ENCODE measurements around the gene KIR2DL4.
"Not testable (repeated sequence)": the region's sequence is repeated elsewhere in the genome, so short reads cannot be mapped to it uniquely, and the experiment has no call there.

Gene KIR2DL4

DNA sequence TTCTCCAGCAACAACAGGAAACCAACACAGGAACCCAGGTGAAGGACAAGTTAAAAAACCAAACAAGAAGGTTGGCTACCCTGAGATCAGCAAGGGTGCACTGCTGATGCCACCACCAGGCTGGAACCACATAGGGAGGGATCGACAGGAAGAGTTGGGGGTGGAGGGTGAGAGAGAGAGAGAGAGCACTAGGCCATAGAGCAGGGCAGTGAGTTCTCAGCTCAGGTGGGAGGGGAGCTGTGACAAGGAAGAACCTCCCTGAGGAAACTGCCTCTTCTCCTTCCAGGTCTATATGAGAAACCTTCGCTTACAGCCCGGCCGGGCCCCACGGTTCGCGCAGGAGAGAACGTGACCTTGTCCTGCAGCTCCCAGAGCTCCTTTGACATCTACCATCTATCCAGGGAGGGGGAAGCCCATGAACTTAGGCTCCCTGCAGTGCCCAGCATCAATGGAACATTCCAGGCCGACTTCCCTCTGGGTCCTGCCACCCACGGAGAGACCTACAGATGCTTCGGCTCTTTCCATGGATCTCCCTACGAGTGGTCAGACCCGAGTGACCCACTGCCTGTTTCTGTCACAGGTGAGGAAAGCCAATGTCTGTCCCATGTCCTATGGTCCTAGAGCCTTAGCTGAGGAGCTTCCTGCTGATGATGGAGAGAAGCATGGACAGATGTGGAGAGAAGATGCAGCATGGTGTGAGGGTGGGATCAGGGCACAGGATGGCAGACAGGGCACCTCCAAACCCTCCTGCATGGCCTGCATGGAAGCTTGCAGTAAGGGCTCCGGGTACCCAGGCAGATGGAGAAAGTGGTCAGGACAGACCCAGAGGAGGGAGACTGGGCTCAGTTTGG, 2.5 kb downstream of the KIR2DL4 start:
- no peak for DNase-seq

DNA sequence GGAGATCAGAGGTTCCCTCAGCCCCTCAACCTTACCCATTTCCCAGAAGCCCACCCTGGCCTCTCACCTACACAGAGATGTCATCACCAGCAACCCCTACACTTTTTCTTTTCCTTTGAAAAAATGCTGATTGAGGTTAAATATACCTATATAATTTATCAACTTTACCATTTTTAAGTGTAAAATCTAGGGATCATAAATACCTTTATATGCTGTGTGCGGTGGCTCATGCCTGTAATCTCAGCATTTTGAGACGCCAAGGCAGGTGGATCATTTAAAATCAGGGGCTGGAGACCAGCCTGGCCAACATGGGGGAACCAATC, 3.1 kb downstream of the KIR2DL4 start:
- DNase-seq, result no peak

DNA sequence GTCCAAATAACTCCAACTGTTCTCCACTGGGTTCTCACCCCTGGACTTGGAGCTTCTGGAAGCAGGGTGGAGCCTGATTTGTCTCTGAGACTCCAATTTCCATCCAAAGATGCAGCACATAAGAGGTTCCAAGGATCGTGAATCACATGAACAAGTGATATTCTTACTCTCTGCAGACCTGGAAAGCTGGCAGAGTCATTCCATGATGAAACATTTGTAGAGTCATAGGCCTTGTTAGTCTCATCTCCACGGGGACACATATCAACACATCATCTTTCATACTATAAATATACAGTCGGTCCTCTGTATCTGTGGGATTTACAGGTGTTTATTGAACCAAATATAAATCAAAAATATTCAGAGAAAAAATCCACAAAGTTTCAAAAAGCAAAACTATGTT, 11.2 kb downstream of the KIR2DL4 start:
- not testable (repeated sequence) for DNase-seq

DNA sequence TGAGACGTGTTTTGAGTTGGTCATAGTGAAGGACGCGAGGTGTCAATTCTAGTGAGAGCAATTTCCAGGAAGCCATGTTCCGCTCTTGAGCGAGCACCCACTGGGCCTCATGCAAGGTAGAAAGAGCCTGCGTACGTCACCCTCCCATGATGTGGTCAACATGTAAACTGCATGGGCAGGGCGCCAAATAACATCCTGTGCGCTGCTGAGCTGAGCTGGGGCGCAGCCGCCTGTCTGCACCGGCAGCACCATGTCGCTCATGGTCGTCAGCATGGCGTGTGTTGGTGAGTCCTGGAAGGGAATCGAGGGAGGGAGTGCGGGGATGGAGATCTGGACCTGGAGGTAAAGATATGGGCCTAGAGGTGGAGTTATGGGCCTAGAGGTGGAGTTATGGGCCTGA, 12.8 kb downstream of the KIR2DL4 start, which contains the start of gene KIR3DL1:
TSS of gene KIR3DL1 (plus strand) at position 218 of the 400 bp plus-strand sequence.
- DNase-seq, result not testable (repeated sequence)

DNA sequence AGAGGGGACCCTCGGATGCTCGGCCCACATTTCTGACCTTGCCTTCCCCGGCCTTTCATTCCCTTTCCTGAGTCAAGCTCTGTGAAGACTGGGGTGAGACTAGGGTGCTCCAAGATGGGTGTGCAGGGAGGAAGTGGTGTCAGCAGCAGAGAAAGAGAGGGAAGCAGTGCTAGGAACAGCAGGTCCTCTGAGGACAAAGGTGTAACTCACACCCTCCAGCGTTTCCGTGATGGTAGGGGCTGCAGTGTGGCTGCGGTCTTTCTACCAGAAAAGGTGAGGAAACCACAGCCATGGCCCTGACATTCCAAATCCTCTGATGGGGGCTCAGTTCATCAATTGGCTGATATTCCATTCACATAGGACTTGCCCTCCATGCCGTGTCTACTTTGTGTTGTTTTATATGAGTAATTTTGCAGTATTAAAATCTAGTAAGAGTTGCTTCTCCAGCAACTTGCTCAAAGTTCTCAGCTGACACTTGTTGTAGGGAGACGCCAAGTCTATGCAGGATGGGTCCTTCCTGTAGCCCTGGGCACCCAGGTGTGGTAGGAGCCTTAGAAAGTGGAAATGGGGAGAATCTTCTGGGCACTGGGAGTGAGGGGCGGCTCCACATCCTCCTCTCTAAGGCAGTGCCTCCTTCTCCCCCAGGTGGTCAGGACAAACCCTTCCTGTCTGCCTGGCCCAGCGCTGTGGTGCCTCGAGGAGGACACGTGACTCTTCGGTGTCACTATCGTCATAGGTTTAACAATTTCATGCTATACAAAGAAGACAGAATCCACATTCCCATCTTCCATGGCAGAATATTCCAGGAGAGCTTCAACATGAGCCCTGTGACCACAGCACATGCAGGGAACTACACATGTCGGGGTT, 14.5 kb downstream of the KIR2DL4 start:
- DNase-seq, result no peak

DNA sequence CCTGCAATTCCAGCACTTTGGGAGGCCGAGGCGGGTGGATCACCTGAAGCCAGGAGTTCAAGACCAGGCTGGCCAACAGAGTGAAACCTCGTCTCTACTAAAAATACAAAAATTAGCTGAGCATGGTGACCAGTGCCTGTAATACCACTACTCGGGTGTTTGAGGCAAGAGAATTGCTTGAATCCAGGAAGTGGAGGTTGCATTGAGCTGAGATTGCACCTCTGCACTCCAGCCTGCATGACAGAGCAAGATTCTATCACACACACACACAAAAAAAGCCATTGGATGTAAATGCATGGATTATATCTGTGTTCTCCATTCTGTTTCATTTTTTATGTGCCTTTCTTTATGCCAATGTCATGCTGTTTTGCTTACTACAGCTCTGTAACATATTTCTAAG, 21.0 kb downstream of the KIR2DL4 start:
- DNase-seq, result not testable (repeated sequence)

DNA sequence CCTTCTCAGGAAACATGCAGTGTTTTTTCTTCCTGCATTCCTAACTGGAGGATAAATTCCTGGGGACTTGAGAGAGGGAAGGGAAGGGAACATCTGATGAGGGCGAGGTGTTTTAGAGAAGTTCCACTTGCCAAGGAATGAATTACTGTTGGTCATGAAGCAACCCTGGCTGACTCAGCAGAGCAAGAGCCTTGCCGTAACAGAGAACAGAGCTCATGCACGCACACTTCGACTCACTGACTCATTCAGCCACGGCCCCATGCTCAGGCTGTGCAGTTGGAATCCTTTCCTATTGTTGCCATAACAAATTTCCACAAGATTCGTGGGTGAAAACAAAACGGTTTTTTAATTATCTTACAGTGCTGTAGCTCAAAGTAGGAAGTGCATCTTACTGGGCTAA, 21.9 kb downstream of the KIR2DL4 start:
- DNase-seq, result not testable (repeated sequence)

DNA sequence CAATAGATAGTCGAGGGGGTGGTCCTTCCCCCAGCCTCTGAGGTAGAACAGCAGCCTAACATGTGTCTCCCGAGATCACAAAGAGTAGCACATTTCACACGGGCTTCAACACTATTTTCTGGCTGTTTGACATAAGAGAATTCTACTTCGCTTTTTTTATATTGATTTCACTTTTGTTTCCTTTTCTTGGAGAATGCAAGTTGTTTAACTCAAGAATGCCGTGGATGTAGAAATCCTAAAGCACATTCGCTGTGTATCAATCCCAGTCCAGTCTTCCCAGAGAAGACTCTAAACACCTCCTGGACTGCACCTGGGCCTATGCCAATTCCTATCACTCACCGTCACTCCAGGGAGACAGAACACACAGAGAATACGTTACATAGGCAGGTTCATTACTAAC, 24.7 kb downstream of the KIR2DL4 start:
- DNase-seq, result not testable (repeated sequence)

DNA sequence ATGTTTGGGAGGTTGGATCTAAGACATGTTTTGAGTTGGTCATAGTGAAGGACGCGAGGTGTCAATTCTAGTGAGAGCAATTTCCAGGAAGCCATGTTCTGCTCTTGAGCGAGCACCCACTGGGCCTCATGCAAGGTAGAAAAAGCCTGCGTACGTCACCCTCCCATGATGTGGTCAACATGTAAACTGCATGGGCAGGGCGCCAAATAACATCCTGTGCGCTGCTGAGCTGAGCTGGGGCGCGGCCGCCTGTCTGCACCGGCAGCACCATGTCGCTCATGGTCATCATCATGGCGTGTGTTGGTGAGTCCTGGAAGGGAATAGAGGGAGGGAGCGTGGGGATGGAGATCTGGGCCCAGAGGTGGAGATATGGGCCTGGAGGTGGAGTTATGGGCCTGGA, 29.1 kb downstream of the KIR2DL4 start, which contains the start of gene KIR2DS4:
TSS of gene KIR2DS4 (plus strand) at position 181 of the 400 bp plus-strand sequence.
- DNase-seq, result not testable (repeated sequence)

DNA sequence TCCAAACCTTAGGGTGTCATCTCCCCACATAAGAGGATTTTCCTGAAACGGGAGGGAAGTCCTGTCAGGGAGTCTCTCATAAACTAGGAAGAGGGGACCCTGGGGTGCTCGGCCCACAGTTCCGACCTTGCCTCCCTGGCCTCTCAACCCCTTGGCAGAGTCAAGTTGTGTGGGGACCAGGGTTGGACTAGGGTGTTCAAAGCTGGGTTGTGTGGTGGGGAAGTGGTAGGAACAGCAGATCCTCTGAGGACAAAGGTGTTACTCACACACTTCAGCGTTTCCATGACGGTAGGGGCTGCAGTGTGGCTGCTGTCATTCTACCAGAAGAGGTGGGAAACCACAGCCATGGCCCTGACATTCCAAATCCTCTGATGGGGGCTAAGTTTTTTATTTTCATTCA, 31.7 kb downstream of the KIR2DL4 start:
- not testable (repeated sequence) for DNase-seq

DNA sequence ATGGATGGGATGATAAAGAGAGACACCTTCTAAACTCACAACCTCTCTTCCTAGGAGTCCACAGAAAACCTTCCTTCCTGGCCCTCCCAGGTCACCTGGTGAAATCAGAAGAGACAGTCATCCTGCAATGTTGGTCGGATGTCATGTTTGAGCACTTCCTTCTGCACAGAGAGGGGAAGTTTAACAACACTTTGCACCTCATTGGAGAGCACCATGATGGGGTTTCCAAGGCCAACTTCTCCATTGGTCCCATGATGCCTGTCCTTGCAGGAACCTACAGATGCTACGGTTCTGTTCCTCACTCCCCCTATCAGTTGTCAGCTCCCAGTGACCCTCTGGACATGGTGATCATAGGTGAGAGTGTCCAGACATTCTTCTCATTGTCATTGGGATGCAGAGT, 34.1 kb downstream of the KIR2DL4 start:
- DNase-seq, result not testable (repeated sequence)

DNA sequence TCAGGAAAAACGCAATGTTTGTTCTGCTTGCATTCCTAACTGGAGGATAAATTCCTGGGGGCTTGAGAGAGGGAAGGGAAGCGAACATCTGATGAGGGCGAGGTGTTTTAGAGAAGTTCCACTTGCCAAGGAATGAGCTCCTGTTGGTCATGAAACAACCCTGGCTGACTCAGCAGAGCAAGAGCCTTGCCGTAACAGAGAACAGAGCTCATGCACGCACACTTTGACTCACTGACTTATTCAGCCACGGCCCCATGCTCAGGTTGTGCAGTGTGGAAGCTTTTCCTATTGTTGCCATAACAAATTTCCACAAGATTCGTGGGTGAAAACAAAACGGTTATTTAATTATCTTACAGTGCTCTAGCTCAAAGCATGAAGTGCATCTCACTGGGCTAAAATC, 39.8 kb downstream of the KIR2DL4 start:
- not testable (repeated sequence) for DNase-seq

DNA sequence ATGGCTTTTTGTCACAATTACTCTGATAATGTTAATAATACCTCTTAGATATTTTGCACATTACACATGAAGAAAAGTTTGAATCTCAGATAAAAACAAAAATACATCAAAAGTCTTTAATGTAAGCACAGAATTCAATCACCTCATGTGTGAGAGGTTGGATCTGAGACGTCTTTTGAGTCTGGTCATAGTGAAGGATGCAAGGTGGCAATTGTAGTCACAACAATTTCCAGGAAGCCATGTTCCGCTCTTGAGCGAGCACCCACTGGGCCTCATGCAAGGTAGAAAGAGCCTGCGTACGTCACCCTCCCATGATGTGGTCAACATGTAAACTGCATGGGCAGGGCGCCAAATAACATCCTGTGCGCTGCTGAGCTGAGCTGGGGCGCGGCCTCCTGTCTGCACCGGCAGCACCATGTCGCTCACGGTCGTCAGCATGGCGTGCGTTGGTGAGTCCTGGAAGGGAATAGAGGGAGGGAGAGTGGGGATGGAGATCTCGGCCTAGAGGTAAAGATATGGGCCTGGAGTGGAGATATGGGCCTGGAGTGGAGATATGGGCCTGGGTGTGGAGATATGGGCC, 46.7 kb downstream of the KIR2DL4 start, which contains the start of gene KIR3DL2:
TSS of gene KIR3DL2 (plus strand) at position 383 of the 580 bp plus-strand sequence. CDS start at position 416, 33 bp downstream.
- not testable (repeated sequence) for DNase-seq

DNA sequence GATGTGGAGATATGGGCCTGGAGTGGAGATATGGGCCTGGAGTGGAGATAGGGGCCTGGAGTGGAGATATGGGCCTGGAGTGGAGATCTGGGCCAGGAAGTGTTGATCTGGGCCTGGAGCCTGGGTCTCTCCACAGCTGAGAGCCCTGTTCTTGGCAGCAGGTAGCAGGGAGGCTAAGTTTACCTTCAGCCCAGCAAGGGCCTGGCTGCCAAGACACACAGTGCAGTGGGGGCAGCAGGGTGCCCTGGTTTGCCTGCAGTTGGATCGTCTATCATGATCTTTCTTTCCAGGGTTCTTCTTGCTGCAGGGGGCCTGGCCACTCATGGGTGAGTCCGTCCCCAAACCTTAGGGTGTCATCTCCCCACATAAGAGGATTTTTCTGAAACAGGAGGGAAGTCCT, 47.5 kb downstream of the KIR2DL4 start:
- DNase-seq, result no peak

DNA sequence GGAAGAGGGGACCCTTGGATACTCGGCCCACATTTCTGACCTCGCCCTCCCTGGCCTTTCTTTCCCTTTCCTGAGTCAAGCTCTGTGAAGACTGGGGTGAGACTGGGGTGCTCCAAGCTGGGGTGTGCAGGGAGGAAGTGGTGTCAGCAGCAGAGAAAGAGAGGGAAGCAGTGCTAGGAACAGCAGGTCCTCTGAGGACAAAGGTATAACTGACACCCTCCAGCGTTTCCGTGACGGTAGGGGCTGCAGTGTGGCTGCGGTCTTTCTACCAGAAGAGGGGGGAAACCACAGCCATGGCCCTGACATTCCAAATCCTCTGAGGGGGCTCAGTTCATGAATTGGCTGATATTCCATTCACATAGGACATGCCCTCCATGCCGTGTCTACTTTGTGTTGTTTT, 47.9 kb downstream of the KIR2DL4 start:
- DNase-seq, result no peak

DNA sequence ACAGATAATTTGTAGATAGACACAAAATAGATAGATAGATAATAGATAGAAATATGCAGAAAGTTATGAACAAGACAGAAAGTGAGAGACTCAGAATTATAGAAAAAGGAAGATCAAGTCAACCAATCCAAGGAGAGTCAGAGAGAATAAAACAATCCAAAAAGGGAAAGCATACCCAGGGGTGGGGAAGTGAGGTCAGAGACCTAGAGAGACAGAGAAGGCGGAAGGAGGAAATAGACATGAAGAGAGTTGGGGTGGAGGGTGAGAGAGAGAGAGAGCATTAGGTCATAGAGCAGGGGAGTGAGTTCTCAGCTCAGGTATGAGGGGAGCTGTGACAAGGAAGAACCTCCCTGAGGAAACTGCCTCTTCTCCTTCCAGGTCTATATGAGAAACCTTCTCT, 51.8 kb downstream of the KIR2DL4 start:
- not testable (repeated sequence) for DNase-seq

DNA sequence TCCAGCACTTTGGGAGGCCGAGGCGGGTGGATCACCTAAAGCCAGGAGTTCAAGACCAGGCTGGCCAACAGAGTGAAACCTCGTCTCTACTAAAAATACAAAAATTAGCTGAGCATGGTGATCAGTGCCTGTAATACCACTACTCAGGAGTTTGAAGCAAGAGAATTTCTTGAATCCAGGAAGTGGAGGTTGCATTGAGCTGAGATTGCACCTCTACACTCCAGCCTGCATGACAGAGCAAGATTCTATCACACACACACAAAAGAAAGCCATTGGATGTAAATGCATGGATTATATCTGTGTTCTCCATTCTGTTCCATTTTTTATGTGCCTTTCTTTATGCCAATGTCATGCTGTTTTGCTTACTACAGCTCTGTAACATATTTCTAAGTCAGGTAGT, 55.1 kb downstream of the KIR2DL4 start:
- not testable (repeated sequence) for DNase-seq

DNA sequence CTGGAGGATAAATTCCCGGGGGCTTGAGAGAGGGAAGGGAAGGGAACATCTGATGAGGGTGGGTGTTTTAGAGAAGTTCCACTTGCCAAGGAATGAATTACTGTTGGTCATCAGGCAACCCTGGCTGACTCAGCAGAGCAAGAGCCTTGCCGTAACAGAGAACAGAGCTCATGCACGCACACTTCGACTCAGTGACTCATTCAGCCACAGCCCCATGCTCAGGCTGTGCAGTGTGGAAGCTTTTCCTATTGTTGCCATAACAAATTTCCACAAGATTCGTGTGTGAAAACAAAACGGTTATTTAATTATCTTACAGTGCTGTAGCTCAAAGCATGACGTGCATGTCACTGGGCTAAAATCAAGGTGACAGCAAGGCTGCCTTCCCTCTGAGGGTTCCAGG, 56.0 kb downstream of the KIR2DL4 start:
- not testable (repeated sequence) for DNase-seq

DNA sequence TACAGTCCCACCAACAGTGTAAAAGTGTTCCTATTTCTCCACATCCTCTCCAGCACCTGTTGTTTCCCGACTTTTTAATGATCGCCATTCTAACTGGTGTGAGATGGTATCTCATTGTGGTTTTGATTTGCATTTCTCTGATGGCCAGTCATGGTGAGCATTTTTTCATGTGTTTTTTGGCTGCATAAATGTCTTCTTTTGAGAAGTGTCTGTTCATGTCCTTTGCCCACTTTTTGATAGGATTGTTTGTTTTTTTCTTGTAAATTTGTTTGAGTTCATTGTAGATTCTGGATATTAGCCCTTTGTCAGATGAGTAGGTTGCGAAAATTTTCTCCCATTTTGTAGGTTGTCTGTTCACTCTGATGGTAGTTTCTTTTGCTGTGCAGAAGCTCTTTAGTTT, 60.0 kb downstream of the KIR2DL4 start:
- DNase-seq, result not testable (repeated sequence)

Measured in fibroblast of skin of right biceps (primary cell).